MM.1S (cell line): Measurements from ENCODE around the gene DNAAF5.

Experiments
- DNase-seq: peaks from one replicate; pipeline ENCODE4 v3.0.0-alpha.2; 2015
- H2AFZ ChIP-seq: fragments of 300-600 bp; sonication (generic); 2 replicates; pipeline ENCODE4 v1.6.0; 2016; ENCODE audit warnings: antibody characterized with exemption, low read length
- H3F3A ChIP-seq: fragments of 300-600 bp; sonication (generic); 2 replicates; pipeline ENCODE4 v1.6.1; 2016; ENCODE audit warnings: mild to moderate bottlenecking, antibody characterized with exemption, low read length, moderate library complexity, mixed read lengths; ENCODE audit not compliant: insufficient read depth
- H3K27ac ChIP-seq: fragments of 300-600 bp; sonication (generic); 2 replicates; pipeline ENCODE4 v1.5.1; 2016; ENCODE audit warnings: mild to moderate bottlenecking, low read length
- H3K27me3 ChIP-seq: fragments of 300-600 bp; sonication (generic); replicated peaks from 2 replicates; pipeline ENCODE4 v1.6.0; 2016; ENCODE audit warnings: low read length; ENCODE audit not compliant: insufficient read depth
- H3K36me3 ChIP-seq: fragments of 300-600 bp; sonication (generic); replicated peaks from 2 replicates; pipeline ENCODE4 v1.6.1; 2016; ENCODE audit warnings: mild to moderate bottlenecking, low read length, mixed read lengths; ENCODE audit not compliant: insufficient read depth
- H3K4me1 ChIP-seq: fragments of 300-600 bp; sonication (generic); 2 replicates; pipeline ENCODE4 v1.6.1; 2016; ENCODE audit warnings: low read length, mixed read lengths
- H3K4me2 ChIP-seq: fragments of 300-600 bp; sonication (generic); 2 replicates; pipeline ENCODE4 v1.6.0; 2016; ENCODE audit warnings: low read depth, low read length
- H3K4me3 ChIP-seq: fragments of 300-600 bp; sonication (generic); 2 replicates; pipeline ENCODE4 v1.5.1; 2016; ENCODE audit warnings: low read length, mixed read lengths
- H3K79me2 ChIP-seq: fragments of 300-600 bp; sonication (generic); 2 replicates; pipeline ENCODE4 v1.6.1; 2016; ENCODE audit warnings: mixed run types, low read length, mixed read lengths
- H3K9ac ChIP-seq: fragments of 300-600 bp; sonication (generic); 2 replicates; pipeline ENCODE4 v1.6.1; 2016; ENCODE audit warnings: low read length, mixed read lengths
- H3K9me2 ChIP-seq: fragments of 300-600 bp; sonication (generic); replicated peaks from 2 replicates; pipeline ENCODE4 v1.6.1; 2016; ENCODE audit warnings: mild to moderate bottlenecking, low read length, mixed read lengths; ENCODE audit not compliant: insufficient read depth
- H3K9me3 ChIP-seq: fragments of 300-600 bp; sonication (generic); replicated peaks from 2 replicates; pipeline ENCODE4 v1.6.1; 2016; ENCODE audit warnings: mild to moderate bottlenecking, low read length, mixed read lengths; ENCODE audit not compliant: insufficient read depth
- H4K20me1 ChIP-seq: fragments of 300-600 bp; sonication (generic); 2 replicates; pipeline ENCODE4 v1.6.1; 2016; ENCODE audit warnings: mild to moderate bottlenecking, low read length, moderate library complexity, mixed read lengths; ENCODE audit not compliant: insufficient read depth
- CTCF ChIP-seq: fragments of 300-600 bp; sonication (generic); IDR thresholded peaks from 2 replicates; pipeline ENCODE4 v1.5.1; 2016; ENCODE audit warnings: antibody characterized with exemption, low read length, mixed read lengths
- EZH2 ChIP-seq: fragments of 300-600 bp; sonication (generic); optimal IDR thresholded peaks from 2 replicates; pipeline ENCODE3; 2017; ENCODE audit warnings: low read depth, mild to moderate bottlenecking, antibody characterized with exemption, low read length, mixed read lengths
- EZH2phosphoT487 ChIP-seq: fragments of 300-600 bp; sonication (generic); IDR thresholded peaks from 2 replicates; pipeline ENCODE4 v1.6.1; 2018; ENCODE audit warnings: antibody characterized with exemption, low read length

Gene DNAAF5

GRCh38 chr7:781186-781849 lies 54.8 kb downstream of the DNAAF5 start:
- H3K4me3 ChIP-seq: no peak overlapping the region
- no peak for TF ChIP-seq EZH2phosphoT487
- no peak for TF ChIP-seq CTCF
- TF ChIP-seq EZH2: no peak
- no peak overlapping the region for H3K4me2 ChIP-seq
- H3K4me1 ChIP-seq: no peaks in the 10 kb centered on the region
- no peak overlapping the region for H3K27ac ChIP-seq
- H2AFZ ChIP-seq: no peak overlapping the region
- H3K79me2 ChIP-seq: no peaks in the 10 kb centered on the region
- no peak overlapping the region for H3K9ac ChIP-seq
- H3K9me2 ChIP-seq: no peaks in the 10 kb centered on the region
- DNase-seq: no peak
- H3K36me3 ChIP-seq: peaks cover 4% of the 10 kb centered on the region; the same call in 1 of the 2 replicates
- H4K20me1 ChIP-seq: no peaks in the 10 kb centered on the region
- no peaks in the 10 kb centered on the region for H3F3A ChIP-seq
- no peaks in the 10 kb centered on the region for H3K27me3 ChIP-seq
- H3K9me3 ChIP-seq: no peaks in the 10 kb centered on the region

- Histone ChIP-seq H3K9me2 (no peaks in the 10 kb centered on the region), H3K9me3 (no peaks in the 10 kb centered on the region), H3K79me2 (no peaks in the 10 kb centered on the region), H4K20me1 (no peaks in the 10 kb centered on the region), H3K9ac (no peak overlapping the region), H3F3A (no peaks in the 10 kb centered on the region), H3K4me1 (no peaks in the 10 kb centered on the region), H2AFZ (no peak overlapping the region), H3K27ac (no peak overlapping the region), H3K27me3 (no peaks in the 10 kb centered on the region), H3K36me3 (peaks cover 4% of the 10 kb centered on the region; the same call in 1 of the 2 replicates), H3K4me2 (no peak overlapping the region), H3K4me3 (no peak overlapping the region)
- TF ChIP-seq EZH2 (no peak), EZH2phosphoT487 (no peak), CTCF (no peak)
- DNase-seq: no peak
These were observed 55.5 kb downstream of the DNAAF5 start for GRCh38 chr7:781936-782529.

- no peak overlapping the region for H3K4me2 ChIP-seq
- H3K79me2 ChIP-seq: no peaks in the 10 kb centered on the region
- no peaks in the 10 kb centered on the region for H3K27me3 ChIP-seq
- H3K4me3 ChIP-seq: no peak overlapping the region
- DNase-seq: no peak
- peaks cover 4% of the 10 kb centered on the region; the same call in 1 of the 2 replicates for H3K36me3 ChIP-seq
- no peak overlapping the region for H3K9ac ChIP-seq
- no peak overlapping the region for H3K27ac ChIP-seq
- no peaks in the 10 kb centered on the region for H4K20me1 ChIP-seq
- TF ChIP-seq EZH2: no peak
- no peak for TF ChIP-seq EZH2phosphoT487
- no peak for TF ChIP-seq CTCF
- no peaks in the 10 kb centered on the region for H3K9me3 ChIP-seq
- no peaks in the 10 kb centered on the region for H3K9me2 ChIP-seq
- no peaks in the 10 kb centered on the region for H3K4me1 ChIP-seq
- no peaks in the 10 kb centered on the region for H3F3A ChIP-seq
- no peak overlapping the region for H2AFZ ChIP-seq
These were observed 56.4 kb downstream of the DNAAF5 start for GRCh38 chr7:782718-783449.
